Gastrocnemius medialis (tissue), 4 donors: ENCODE results near the gene FHOD3.

Experiments used
- CTCF ChIP-seq, 5 experiments: fragments of 450-650 bp in 3 of 5; fragments of 200-600 bp in 2 of 5; sonication (generic) in 2 of 5; IDR thresholded peaks in 4 of 5; conservative IDR thresholded peaks in 1 of 5; 1 replicate in 4 of 5; 2 replicates in 1 of 5; pipeline ENCODE4 v1.5.1; 2016 to 2019; ENCODE audit warnings: antibody characterized with exemption in 5 of 5, mild to moderate bottlenecking in 3 of 5, moderate library complexity in 3 of 5
- POLR2A ChIP-seq, 2 donors: fragments of 450-650 bp; IDR thresholded peaks; one replicate each; pipeline ENCODE4 v1.6.1; 2017; ENCODE audit warnings: antibody characterized with exemption in 2 of 2, mild to moderate bottlenecking in 2 of 2, moderate library complexity in 2 of 2

- TF ChIP-seq CTCF (IDR thresholded peaks at IDR 0.05 in 4 of 5, conservative IDR thresholded peaks at IDR 0.05 in 1 of 5) (no peak), POLR2A (IDR thresholded peaks at IDR 0.05) (no peak)
Observed at GRCh38 chr18:36650266-36650665, 352.8 kb downstream of the FHOD3 start.
